Measurements from ENCODE around the gene ZBTB24. TPM values are rescaled to one million over a fixed set of nuclear protein-coding genes. Genes with fewer than 3 reads are reported as not detected.

The ZBTB24 gene
- total RNA-seq, 1 experiment from 2014 or later = 10.4 TPM

GRCh38 chr6:109460161-109460829 lies 22.7 kb downstream of the ZBTB24 start:
- no peak for TF ChIP-seq CTCF (IDR thresholded peaks at IDR 0.05; ENCODE audit: unreplicated experiment)
- no TSS peak for BruUV-seq (replicated peaks)
- no peak for DNase-seq (ENCODE audit: unreplicated experiment)
- intact Hi-C loops (cut with micrococcal nuclease) = no loop called here
- ChIA-PET POLR2A (interaction anchor here (1.5 to 3.2 kb wide), 3 partner anchors 12 to 78 kb away, joined by 3 to 10 read pairs (median 8); partner anchors contain the start of genes CD164, PPIL6 and SMPD2), CTCF (interaction anchor here (0.6 kb wide), 1 partner anchor 231 kb away, joined by 4 read pairs; the partner anchor contains the start of genes AK9 and FIG4)
- no peaks in the 10 kb centered on the region for H3K9me3 Mint-ChIP-seq (ENCODE audit: unreplicated experiment)
- peaks cover 18% of the 10 kb centered on the region for H3K4me1 Mint-ChIP-seq (ENCODE audit: insufficient read depth, unreplicated experiment)
- H3K4me3 Mint-ChIP-seq (ENCODE audit: unreplicated experiment) = no peak overlapping the region
- H3K27ac Mint-ChIP-seq (ENCODE audit: low read depth, unreplicated experiment) = no peak overlapping the region
- H3K36me3 Mint-ChIP-seq (ENCODE audit: insufficient read depth, unreplicated experiment) = peaks cover 37% of the 10 kb centered on the region
- no peaks in the 10 kb centered on the region for H3K27me3 Mint-ChIP-seq (ENCODE audit: insufficient read depth, unreplicated experiment)

- no peaks in the 10 kb centered on the region for H3K27me3 Mint-ChIP-seq (ENCODE audit: insufficient read depth, unreplicated experiment)
- intact Hi-C loops (cut with micrococcal nuclease) = loop anchor here (5.0 kb wide), 1 partner anchor 77 kb away; the partner anchor contains the start of gene CD164
- H3K27ac Mint-ChIP-seq (ENCODE audit: low read depth, unreplicated experiment) = no peak overlapping the region
- no TSS peak for BruUV-seq (replicated peaks)
- H3K4me1 Mint-ChIP-seq (ENCODE audit: insufficient read depth, unreplicated experiment) = peaks cover 18% of the 10 kb centered on the region
- POLR2A ChIA-PET = interaction anchor here (1.7 to 3.2 kb wide), 2 partner anchors 14 to 18 kb away, joined by 5 to 8 read pairs; partner anchors contain the start of genes PPIL6 and SMPD2
- H3K36me3 Mint-ChIP-seq (ENCODE audit: insufficient read depth, unreplicated experiment) = peaks cover 23% of the 10 kb centered on the region
- no peak for TF ChIP-seq CTCF (IDR thresholded peaks at IDR 0.05; ENCODE audit: unreplicated experiment)
- H3K9me3 Mint-ChIP-seq (ENCODE audit: unreplicated experiment) = no peaks in the 10 kb centered on the region
- no peak for DNase-seq (ENCODE audit: unreplicated experiment)
- H3K4me3 Mint-ChIP-seq (ENCODE audit: unreplicated experiment) = no peak overlapping the region
- CTCF ChIA-PET = interaction anchor here (0.6 kb wide), 1 partner anchor 290 kb away, joined by 3 read pairs; no protein-coding TSS in a partner anchor
These were observed 24.1 kb downstream of the ZBTB24 start for GRCh38 chr6:109458774-109459531.

- H3K27ac Mint-ChIP-seq (ENCODE audit: low read depth, unreplicated experiment) = no peak overlapping the region
- no peaks in the 10 kb centered on the region for H3K9me3 Mint-ChIP-seq (ENCODE audit: unreplicated experiment)
- DNase-seq (ENCODE audit: unreplicated experiment) = no peak
- ChIA-PET POLR2A (interaction anchor here (1.2 to 4.8 kb wide), 2 partner anchors 15 to 74 kb away, joined by 3 to 20 read pairs; partner anchors contain the start of genes PPIL6 and SMPD2), CTCF (interaction anchor here (0.9 to 1.9 kb wide), 3 partner anchors 13 to 24 kb away, joined by 3 to 7 read pairs (median 4); no protein-coding TSS in a partner anchor)
- H3K27me3 Mint-ChIP-seq (ENCODE audit: insufficient read depth, unreplicated experiment) = no peaks in the 10 kb centered on the region
- peaks cover 16% of the 10 kb centered on the region for H3K36me3 Mint-ChIP-seq (ENCODE audit: insufficient read depth, unreplicated experiment)
- H3K4me1 Mint-ChIP-seq (ENCODE audit: insufficient read depth, unreplicated experiment) = peaks cover 18% of the 10 kb centered on the region
- no peak overlapping the region for H3K4me3 Mint-ChIP-seq (ENCODE audit: unreplicated experiment)
- BruUV-seq (replicated peaks) = no TSS peak
- no peak for TF ChIP-seq CTCF (IDR thresholded peaks at IDR 0.05; ENCODE audit: unreplicated experiment)
- intact Hi-C loops (cut with micrococcal nuclease) = loop anchor here (5.0 kb wide), 1 partner anchor 75 kb away; the partner anchor contains the start of gene CD164
These were observed 25.4 kb downstream of the ZBTB24 start for GRCh38 chr6:109457562-109457996.

All from MCF 10A (cell line).